Fibroblast of lung (primary cell): ENCODE results near the gene TEDDM1.

ENCODE experiments used
- EZH2 ChIP-seq: IDR thresholded peaks from 2 replicates; pipeline ENCODE4 v1.5.1; 2012; ENCODE audit warnings: low read length, control low read depth, mild to moderate bottlenecking; ENCODE audit errors: missing control alignments
- TF ChIP-seq, protein P1 (sequence below), 2 donors: IDR thresholded peaks in 1 of 2; conservative IDR thresholded peaks in 1 of 2; 1 replicate in 1 of 2; 2 replicates in 1 of 2; pipeline ENCODE4 v1.5.1; 2011 to 2012; ENCODE audit warnings: low read length in 2 of 2, control low read depth in 1 of 2, inconsistent platforms in 1 of 2, low read depth in 1 of 2, mild to moderate bottlenecking in 1 of 2

- TF ChIP-seq, protein P1, sequence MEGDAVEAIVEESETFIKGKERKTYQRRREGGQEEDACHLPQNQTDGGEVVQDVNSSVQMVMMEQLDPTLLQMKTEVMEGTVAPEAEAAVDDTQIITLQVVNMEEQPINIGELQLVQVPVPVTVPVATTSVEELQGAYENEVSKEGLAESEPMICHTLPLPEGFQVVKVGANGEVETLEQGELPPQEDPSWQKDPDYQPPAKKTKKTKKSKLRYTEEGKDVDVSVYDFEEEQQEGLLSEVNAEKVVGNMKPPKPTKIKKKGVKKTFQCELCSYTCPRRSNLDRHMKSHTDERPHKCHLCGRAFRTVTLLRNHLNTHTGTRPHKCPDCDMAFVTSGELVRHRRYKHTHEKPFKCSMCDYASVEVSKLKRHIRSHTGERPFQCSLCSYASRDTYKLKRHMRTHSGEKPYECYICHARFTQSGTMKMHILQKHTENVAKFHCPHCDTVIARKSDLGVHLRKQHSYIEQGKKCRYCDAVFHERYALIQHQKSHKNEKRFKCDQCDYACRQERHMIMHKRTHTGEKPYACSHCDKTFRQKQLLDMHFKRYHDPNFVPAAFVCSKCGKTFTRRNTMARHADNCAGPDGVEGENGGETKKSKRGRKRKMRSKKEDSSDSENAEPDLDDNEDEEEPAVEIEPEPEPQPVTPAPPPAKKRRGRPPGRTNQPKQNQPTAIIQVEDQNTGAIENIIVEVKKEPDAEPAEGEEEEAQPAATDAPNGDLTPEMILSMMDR (conservative IDR thresholded peaks at IDR 0.05 in 1 of 2, IDR thresholded peaks at IDR 0.05 in 1 of 2; ENCODE audit: low read depth in 1 of 2, low read length in 2 of 2): no peak
- TF ChIP-seq EZH2: no peak
These were observed 16.0 kb downstream of the TEDDM1 start for GRCh38 chr1:182384387-182384960.
